Measurements from ENCODE around the gene R3HDM4.

DNA sequence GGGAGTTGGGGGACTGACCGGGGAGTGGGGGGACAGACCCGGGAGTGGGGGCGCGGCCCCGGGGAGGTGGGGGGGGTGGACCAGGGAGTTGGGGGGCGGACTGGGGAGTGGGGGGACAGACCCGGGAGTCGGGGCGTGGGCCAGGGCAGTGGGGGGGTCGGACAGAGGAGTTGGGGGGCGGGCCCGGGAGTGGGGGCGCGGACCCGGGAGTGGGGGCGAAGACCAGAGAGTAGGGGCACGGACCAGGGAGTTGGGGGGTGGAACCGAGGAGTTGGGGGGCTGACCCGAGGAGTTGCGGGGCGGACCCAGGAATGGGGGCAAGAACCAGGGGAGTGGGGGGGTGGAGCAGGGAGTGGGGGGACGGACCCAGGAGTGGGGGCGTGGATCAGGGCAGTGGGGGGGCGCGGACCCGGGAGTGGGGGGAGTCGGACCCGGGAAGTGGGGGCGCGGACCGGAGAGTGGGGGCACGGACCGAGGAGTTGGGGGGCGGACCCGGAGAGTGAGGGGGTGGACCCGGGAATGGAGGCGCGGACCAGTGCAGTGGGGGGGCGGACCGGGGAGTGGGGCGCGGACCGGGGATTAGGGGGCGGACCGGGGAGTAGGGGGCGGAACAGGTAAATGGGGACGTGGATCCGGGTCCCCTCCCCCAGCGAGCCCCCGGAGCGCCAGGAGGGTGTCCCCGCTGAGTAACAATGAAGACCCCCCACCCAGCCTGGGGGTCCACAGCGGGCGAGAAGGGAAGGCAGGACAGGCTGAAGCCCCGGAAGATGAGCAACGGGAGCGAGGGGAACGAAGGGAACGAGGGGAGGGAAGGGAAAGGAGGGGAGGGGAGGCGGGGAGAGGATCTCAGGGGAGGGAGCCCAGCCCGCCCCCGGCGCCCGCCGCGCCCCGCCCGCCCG, 589 bp downstream of the R3HDM4 start:
- TF ChIP-seq CTCF (IDR thresholded peaks at IDR 0.05) (no peak), POLR2A (IDR thresholded peaks at IDR 0.05) (no peak), POLR2AphosphoS5 (IDR thresholded peaks at IDR 0.05) (no peak), EP300 (IDR thresholded peaks at IDR 0.05) (no peak)

Data from gastroesophageal sphincter (tissue), 3 donors.